GM18517 (cell line): ENCODE measurements around the gene KIRREL3.
A peak's percentile ranks its signal among the peaks of the same experiment; 100 is the strongest.

Experiments used
- ATAC-seq: cut with Tn5 transposase; IDR thresholded peaks from one replicate; pipeline ENCODE4 v1.9.1; 2021; ENCODE audit warnings: mild to moderate bottlenecking, moderate library complexity; ENCODE audit not compliant: unreplicated experiment

KIRREL3 gene

GRCh38 chr11:126722006-126722736 is 278.4 kb downstream of the KIRREL3 start:
- ATAC-seq: no peak

GRCh38 chr11:126720539-126721235 is 279.9 kb downstream of the KIRREL3 start:
- ATAC-seq: no peak

- no peak for ATAC-seq
Measured at GRCh38 chr11:126719740-126720139, 280.8 kb downstream of the KIRREL3 start.

DNA sequence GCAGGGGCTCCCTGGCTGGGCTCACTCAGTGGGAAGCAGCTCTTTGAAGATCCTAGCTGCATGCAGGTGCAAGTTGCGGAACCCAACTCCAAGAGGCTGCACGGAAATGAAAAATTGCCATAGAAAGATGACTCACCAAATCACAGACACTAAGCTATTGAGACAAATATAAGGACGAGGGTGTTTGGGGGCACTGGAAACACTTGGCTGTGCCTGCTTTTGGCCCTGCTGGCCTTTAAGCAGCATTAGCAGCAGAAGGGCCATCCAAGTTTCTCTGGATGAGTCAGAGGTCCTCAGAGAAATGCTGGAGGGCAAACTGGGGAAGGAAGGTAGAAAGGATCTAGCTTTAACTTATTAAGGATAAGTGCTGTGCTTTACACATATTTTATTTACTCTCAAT is 282.3 kb downstream of the KIRREL3 start:
- no peak for ATAC-seq

DNA sequence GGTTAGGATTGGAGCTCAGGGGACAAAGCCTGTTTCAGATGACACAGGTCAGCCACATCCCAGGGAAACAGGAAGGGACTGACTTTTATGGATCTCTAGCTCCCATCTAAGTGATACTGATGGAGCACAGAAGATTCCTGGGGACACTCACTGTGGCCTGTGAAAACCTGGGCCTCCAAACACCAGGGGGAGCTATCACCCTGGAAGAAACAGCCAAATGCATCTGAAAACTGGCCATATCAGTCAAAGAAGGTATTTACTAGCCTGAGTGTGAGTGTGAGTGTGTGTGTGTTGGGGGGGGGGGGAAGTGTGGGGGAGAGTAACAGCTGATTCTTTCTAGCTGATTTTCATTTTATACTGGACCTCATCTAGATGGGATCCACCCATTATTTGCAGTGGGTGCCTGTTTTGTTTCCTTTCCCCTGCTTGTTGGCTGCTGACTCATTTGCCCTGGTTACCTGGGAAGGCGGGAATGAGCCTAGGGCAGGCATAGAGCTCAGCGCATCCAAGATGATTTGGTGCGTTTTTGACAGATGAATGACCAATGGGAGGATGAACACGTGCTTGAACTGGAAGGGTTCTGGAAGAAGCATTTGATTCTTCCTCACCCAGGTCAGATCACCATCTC is 284.0 kb downstream of the KIRREL3 start:
- no peak for ATAC-seq

- ATAC-seq: no peak
Measured at GRCh38 chr11:126713806-126714205, 286.8 kb downstream of the KIRREL3 start.

GRCh38 chr11:126711977-126712625 is 288.5 kb downstream of the KIRREL3 start:
- ATAC-seq: no peak

- no peak for ATAC-seq
Measured at GRCh38 chr11:126710804-126711399, 289.7 kb downstream of the KIRREL3 start.

DNA sequence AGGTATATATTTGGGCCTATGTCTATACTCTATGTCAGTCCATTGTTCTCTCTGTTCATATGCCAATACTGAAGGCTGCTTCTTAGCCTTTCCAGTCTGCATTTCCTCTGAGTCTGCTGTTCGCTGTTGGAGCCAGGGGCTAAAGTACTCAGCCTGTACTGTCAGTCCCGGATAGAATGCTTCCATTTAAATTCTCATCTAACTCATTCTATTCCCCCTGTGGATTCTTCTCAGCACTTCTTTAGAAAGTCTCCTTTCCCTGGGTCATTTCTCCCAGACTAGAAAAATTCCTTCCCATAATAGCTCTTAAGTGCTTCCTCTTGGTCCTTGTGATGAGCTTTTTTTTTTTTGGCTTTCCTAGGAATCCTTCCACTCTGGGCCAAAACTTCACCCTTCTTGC is 293.1 kb downstream of the KIRREL3 start:
- ATAC-seq: no peak

DNA sequence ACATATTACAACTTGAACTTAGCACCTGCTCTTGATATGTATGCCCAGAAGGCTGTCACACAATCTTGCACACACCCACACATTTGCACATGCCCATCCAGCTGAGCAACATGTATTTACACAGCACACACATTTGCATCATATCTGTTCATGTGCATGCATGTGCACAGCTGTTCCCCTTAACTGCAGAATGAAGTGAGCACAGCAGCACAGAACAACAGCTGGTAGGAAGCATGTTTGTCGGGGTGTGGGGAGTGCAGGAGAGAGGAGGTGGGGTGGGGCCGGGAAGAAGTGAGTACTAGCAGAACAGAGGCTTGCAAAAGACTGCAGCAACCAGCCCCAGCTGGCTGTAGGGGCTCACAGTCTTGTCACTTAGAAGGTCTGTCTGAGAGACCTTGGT is 296.5 kb downstream of the KIRREL3 start:
- no peak for ATAC-seq

DNA sequence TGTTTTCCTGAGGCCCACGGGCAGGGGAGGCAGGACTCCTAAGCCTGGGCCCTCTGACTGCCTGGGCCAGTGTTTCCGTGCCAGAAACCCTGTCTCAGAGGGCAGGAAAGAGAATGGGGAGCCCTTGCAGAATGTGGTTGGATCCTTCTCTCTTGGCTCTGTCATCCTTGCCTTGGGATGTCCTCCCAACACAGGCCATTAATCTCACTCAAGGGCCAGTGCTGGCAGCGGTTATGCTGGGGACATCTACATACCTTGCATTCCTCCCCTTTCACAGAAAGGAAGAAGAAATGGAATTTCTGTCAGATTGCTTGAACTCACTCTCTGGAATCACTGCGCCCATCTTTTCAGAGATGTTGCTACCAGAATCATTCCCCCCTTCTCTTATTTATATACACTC is 296.9 kb downstream of the KIRREL3 start:
- ATAC-seq: no peak

GRCh38 chr11:126702987-126703386 is 297.6 kb downstream of the KIRREL3 start:
- ATAC-seq: no peak

GRCh38 chr11:126702165-126702720 is 298.3 kb downstream of the KIRREL3 start:
- no peak for ATAC-seq

DNA sequence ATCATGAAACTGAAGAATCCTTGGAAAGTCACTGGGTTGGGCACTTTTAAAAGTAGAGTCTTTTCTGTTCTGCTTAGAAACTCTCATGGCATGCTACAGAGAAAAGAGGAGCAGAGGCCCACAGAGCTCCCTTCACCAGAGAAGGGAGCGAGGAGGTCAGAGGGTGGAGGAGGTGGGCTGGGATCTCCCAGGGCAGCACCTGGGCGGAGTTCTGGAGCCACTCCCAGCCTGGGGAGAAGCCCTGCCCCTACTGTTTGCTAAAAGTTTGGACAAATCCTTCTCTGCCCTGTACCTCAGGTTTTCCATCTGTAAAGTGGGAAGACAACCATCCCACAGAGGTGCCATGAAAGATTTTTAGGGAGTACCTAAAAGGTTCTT is 299.1 kb downstream of the KIRREL3 start:
- no peak for ATAC-seq

GRCh38 chr11:126700768-126701519 is 299.6 kb downstream of the KIRREL3 start:
- ATAC-seq: peak; percentile 66

DNA sequence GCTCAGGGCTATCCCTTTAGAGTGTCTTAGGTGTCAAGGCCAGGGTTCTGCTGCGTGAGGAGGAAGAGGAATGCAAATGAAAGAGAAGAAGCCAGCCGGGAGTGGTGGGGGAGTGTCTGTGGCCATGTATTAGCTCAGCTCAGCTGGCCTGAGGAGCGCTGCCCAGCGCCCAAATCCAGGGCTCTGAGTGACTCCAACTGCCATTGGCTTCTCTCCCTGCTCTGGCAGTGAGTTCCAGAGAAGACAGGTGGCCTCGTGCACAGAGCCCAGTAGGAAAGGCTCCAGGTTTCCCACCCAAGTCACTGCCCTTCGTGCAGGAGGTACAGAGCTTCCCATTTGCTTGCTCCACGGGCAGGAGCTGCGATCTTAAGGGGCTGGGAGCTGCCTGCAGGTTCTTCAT is 302.0 kb downstream of the KIRREL3 start:
- no peak for ATAC-seq

DNA sequence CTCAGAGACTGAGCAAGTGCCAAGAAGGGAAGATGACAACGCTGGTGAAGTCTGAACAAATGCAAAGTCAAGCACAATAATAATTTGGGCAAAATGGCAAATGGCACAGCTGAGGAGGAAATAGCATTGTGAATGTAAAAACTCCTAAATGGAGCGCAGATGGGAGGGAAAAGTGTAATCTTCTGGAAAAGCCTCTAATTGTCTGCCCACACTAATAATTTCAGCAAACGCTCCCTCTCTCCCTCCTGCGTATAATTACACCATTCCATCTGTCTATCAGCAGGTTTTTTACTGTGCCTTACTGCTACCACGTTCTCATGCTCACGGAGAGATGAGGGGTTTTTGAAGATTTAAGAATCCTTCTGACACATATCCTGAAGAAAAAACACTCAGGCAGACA is 302.6 kb downstream of the KIRREL3 start:
- no peak for ATAC-seq

- no peak for ATAC-seq
Measured at GRCh38 chr11:126696982-126697381, 303.6 kb downstream of the KIRREL3 start.

- no peak for ATAC-seq
Measured at GRCh38 chr11:126695293-126695692, 305.3 kb downstream of the KIRREL3 start.

DNA sequence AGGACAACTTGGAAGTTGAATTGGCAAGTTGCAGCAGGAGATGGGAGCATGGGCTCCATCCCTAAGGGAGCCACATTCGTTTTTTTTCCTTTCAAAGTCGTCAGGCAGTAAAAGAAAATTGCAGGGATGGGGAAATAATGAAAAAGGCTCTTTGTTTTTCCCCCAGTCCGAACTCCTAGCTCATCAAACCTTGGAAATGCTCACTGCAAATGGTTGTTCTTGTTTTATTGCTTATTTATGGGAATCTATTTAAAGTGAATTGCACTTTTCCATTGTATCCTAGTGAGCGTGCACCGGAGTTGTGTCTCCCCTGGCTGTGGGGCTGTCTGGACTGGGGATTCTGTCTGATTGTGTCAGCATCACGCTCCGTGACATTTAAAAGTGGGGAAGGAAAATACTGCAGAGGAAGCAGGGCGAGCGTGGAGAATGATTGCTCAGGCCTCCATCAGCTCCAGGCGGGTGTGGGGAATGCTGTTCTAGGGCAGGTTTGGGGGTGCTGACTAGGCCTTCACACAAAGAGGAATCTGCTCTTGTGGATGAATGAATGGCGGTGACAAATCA is 306.4 kb downstream of the KIRREL3 start:
- no peak for ATAC-seq
